Colon (tissue), 2 donors: Measurements from ENCODE around the gene CST9.
"Not testable (repeated sequence)": the region's sequence is repeated elsewhere in the genome, so short reads cannot be mapped to it uniquely, and the experiment has no call there.

Source experiments
- FAIRE-seq: peaks from 2 replicates; lab custom pipeline; 2012; peaks lifted over from hg19 to GRCh38; lab: Jason Lieb, UNC
- donor health status: control.
- donor health status: control.

CST9 gene

GRCh38 chr20:23623666-23624323 is 18.1 kb upstream of the CST9 start:
- no peak for FAIRE-seq

GRCh38 chr20:23622839-23623343 is 17.2 kb upstream of the CST9 start:
- FAIRE-seq: no peak

GRCh38 chr20:23622401-23622800 is 16.7 kb upstream of the CST9 start:
- not testable (repeated sequence) for FAIRE-seq

- not testable (repeated sequence) for FAIRE-seq
These were observed 15.1 kb upstream of the CST9 start for GRCh38 chr20:23620670-23621386.

GRCh38 chr20:23614163-23614562 is 8.4 kb upstream of the CST9 start:
- no peak for FAIRE-seq

DNA sequence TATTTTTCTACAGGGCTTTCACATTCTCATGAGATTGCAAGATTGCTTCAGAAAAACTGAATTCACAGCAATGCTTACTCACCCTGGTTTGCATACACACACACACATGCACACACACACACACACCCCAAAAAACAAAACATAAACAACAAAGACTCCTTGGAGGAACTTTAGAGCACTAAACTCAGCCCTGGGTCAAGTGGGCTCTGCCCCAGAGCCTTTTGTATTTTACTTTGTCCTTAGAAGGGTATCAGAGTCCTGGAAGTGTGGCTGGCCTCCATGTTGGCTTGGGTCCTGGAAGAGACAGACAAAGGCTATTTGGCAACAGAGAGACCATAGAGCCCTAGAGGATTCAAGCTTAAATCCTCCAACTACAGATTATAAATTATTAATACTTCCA is 8.0 kb upstream of the CST9 start:
- no peak for FAIRE-seq

GRCh38 chr20:23612396-23612795 is 6.7 kb upstream of the CST9 start:
- no peak for FAIRE-seq

GRCh38 chr20:23609486-23610109 is 3.9 kb upstream of the CST9 start:
- FAIRE-seq: no peak

DNA sequence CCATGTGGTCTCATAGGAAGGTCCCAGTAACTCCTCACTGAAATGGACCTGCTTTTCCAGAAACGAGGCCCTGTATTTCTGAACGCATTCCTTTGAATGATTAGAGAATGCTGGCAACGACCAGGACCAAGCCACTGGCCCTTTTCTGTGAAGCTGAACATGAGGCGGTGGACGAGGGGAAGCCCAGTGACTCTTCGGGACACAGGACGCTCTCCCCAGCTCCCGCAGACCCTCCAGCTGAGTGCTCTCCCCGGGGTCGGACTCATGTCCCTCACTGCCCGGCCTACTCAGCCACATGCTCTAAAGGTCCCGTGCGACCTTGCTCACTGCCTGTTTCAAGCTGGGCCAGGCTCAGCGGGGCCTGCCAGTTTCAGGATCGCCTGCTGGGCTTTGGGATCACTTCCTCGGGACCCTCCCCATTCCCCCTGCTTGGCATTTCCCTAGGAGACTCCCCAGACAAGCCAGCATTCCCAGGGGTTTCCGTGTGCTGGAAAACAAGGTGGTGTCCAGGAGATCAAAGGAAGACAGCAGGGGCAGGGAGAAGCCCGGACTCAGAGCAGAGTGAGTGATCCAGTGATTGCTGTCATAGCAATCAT is 2.6 kb upstream of the CST9 start:
- FAIRE-seq: no peak

DNA sequence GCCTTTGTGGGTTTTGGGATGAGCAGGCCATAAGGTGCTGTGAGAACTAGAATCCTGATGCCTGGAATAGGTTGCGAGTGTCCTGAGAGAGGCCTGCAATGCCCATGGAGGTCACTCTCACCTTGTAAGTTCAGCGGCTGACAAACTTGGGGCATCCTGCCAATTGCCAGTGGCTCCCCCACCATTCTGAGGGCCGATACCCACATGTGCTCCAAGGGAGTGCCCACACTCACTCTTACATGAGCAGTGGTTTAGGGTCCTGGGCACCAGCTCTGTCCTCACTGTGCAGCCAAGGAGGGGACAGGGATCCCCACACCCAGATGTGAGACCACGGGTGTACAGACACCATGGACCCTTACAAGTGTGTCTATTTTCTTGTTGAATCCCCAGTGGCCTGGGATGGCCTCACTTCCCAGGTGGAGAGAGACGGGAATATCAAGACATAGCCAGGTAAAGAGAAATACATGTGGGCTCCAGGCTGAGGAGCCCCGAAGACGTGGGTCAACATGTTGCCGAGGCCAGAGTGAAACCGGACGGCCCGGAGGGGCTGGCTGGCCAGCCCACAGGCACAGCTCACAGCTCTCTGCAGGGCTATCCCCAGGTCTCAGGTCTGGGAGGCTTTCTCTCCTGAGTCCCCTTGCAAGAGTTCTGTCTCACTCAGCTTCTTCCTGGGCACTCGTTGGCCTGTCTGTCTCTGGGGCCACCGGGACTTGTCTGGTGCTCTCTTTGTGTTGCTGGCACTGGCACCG is 2.0 kb upstream of the CST9 start:
- FAIRE-seq: no peak

GRCh38 chr20:23606652-23607049 is 934 bp upstream of the CST9 start:
- FAIRE-seq: no peak

GRCh38 chr20:23604306-23604705 is 1.4 kb downstream of the CST9 start:
- no peak for FAIRE-seq

DNA sequence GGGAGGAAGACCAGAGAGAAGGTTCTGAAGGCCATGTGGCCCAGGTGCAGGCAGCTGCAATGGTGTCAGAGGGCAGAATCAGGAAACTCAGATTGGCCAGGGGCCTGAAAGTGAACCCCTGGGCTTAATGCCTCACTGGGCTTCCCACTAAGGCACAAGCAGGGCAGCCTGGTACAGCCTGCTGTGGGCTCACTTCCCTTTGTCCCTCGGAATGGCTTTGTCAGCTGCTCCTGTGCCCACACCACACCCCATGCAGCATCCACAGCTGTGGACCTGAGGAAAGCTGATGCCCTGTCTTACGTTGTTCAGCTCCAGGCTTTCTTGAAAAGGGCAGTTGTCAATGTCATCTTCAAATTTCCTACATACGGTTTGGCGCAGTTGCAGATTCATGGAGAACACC is 2.4 kb downstream of the CST9 start:
- no peak for FAIRE-seq

DNA sequence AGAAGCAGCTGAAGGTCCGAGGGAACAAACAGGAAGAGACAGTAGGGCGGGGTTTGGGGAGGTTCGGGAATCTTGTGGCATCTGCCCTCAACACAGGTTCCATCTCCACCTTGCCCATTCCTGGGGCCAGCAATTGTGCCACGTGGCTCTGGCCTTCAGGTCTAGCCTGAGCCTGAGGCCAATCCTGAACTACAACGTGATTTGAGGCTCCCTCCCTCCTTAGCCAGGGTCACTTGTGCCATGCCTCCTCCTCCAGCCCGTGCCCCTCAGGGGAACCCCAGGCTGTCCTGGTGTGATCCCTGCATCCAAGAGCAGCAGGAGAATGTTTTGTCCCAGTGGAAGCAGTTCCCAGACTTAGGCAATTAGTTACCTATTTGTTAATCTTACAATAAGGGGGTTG is 3.0 kb downstream of the CST9 start:
- no peak for FAIRE-seq

GRCh38 chr20:23602241-23602640 is 3.5 kb downstream of the CST9 start:
- no peak for FAIRE-seq

- FAIRE-seq: no peak
These were observed 4.0 kb downstream of the CST9 start for GRCh38 chr20:23601715-23602114.

- FAIRE-seq: no peak
These were observed 7.2 kb downstream of the CST9 start for GRCh38 chr20:23598481-23598880.

- FAIRE-seq: no peak
These were observed 9.0 kb downstream of the CST9 start for GRCh38 chr20:23596579-23597250.

- no peak for FAIRE-seq
These were observed 9.8 kb downstream of the CST9 start for GRCh38 chr20:23595941-23596340.

GRCh38 chr20:23588434-23589403 is 17.0 kb downstream of the CST9 start:
- no peak for FAIRE-seq
